BLaER1 (cell line): ENCODE data around the gene IDH3A.

ENCODE experiments used
- H3K27ac ChIP-seq: shearing (Covaris generic); formaldehyde crosslinking; 2 replicates; pipeline ENCODE4 v1.8.1; 2022
- H3K27me3 ChIP-seq: shearing (Covaris generic); formaldehyde crosslinking; 2 replicates; pipeline ENCODE4 v1.8.1; 2022
- H3K36me3 ChIP-seq: shearing (Covaris generic); formaldehyde crosslinking; 2 replicates; pipeline ENCODE4 v1.8.1; 2022
- H3K4me1 ChIP-seq: shearing (Covaris generic); formaldehyde crosslinking; 2 replicates; pipeline ENCODE4 v1.8.1; 2022
- H3K4me2 ChIP-seq: shearing (Covaris generic); formaldehyde crosslinking; 2 replicates; pipeline ENCODE4 v1.8.1; 2022
- H3K4me3 ChIP-seq: shearing (Covaris generic); formaldehyde crosslinking; 2 replicates; pipeline ENCODE4 v1.8.1; 2022
- H3K9ac ChIP-seq: shearing (Covaris generic); formaldehyde crosslinking; 2 replicates; pipeline ENCODE4 v1.8.1; 2022
- H3K9me3 ChIP-seq: shearing (Covaris generic); formaldehyde crosslinking; 2 replicates; pipeline ENCODE4 v1.8.1; 2022
- H4K20me1 ChIP-seq: shearing (Covaris generic); formaldehyde crosslinking; 2 replicates; pipeline ENCODE4 v1.8.1; 2022
- Cebpa-rat ChIP-seq: shearing (Covaris generic); IDR thresholded peaks from 2 replicates; pipeline ENCODE4 v1.8.1; 2022

IDH3A gene

GRCh38 chr15:78149068-78149804 lies at the start of gene IDH3A:
TSS of gene IDH3A (plus strand) at chr15:78149362. CDS start at chr15:78149404, 42 bp downstream.
- Histone ChIP-seq H3K4me3 (peak within 1 kb of the TSS; percentile 98), H3K27me3 (no peaks in the 10 kb centered on the region), H4K20me1 (peaks cover 38% of the 10 kb centered on the region), H3K4me1 (peaks cover 30% of the 10 kb centered on the region), H3K9ac (peak within 1 kb of the TSS; percentile 94), H3K9me3 (no peaks in the 10 kb centered on the region), H3K4me2 (peak within 1 kb of the TSS; percentile 93), H3K36me3 (0 out of 2 replicates have a peak, but pooled peaks cover 7% of the 10 kb centered on the region), H3K27ac (peak within 1 kb of the TSS; percentile 84)
- TF ChIP-seq Cebpa-rat: no peak

GRCh38 chr15:78100886-78101285 lies 48.3 kb upstream of the IDH3A start:
- H3K27me3 ChIP-seq: no peaks in the 10 kb centered on the region
- no peak overlapping the region for H3K27ac ChIP-seq
- no peaks in the 10 kb centered on the region for H3K9me3 ChIP-seq
- no peak overlapping the region for H3K4me2 ChIP-seq
- no peak overlapping the region for H3K4me3 ChIP-seq
- peaks cover 29% of the 10 kb centered on the region for H3K4me1 ChIP-seq
- no peak overlapping the region for H3K9ac ChIP-seq
- H4K20me1 ChIP-seq: no peaks in the 10 kb centered on the region
- TF ChIP-seq Cebpa-rat: no peak
- no peaks in the 10 kb centered on the region for H3K36me3 ChIP-seq

- H3K9me3 ChIP-seq: no peaks in the 10 kb centered on the region
- H3K27ac ChIP-seq: no peak overlapping the region
- no peaks in the 10 kb centered on the region for H3K36me3 ChIP-seq
- H3K27me3 ChIP-seq: no peaks in the 10 kb centered on the region
- H3K4me2 ChIP-seq: no peak overlapping the region
- H4K20me1 ChIP-seq: no peaks in the 10 kb centered on the region
- no peak for TF ChIP-seq Cebpa-rat
- H3K4me3 ChIP-seq: no peak overlapping the region
- H3K9ac ChIP-seq: no peak overlapping the region
- H3K4me1 ChIP-seq: peaks cover 36% of the 10 kb centered on the region
These were observed 47.6 kb upstream of the IDH3A start for GRCh38 chr15:78101423-78102105.

GRCh38 chr15:78102211-78102610 lies 47.0 kb upstream of the IDH3A start:
- no peaks in the 10 kb centered on the region for H3K9me3 ChIP-seq
- H3K27ac ChIP-seq: no peak overlapping the region

GRCh38 chr15:78102741-78103140 lies 46.4 kb upstream of the IDH3A start:
- H4K20me1 ChIP-seq: no peaks in the 10 kb centered on the region
- H3K4me1 ChIP-seq: peaks cover 36% of the 10 kb centered on the region
- no peak overlapping the region for H3K4me2 ChIP-seq
- no peaks in the 10 kb centered on the region for H3K36me3 ChIP-seq
- no peak overlapping the region for H3K9ac ChIP-seq
- H3K27me3 ChIP-seq: no peaks in the 10 kb centered on the region
- H3K27ac ChIP-seq: no peak overlapping the region
- no peaks in the 10 kb centered on the region for H3K9me3 ChIP-seq
- no peak overlapping the region for H3K4me3 ChIP-seq
- TF ChIP-seq Cebpa-rat: no peak

More at GRCh38 chr15:78102211-78102610, 47.0 kb upstream of the IDH3A start:
- peaks cover 36% of the 10 kb centered on the region for H3K4me1 ChIP-seq
- no peaks in the 10 kb centered on the region for H3K27me3 ChIP-seq
- H4K20me1 ChIP-seq: no peaks in the 10 kb centered on the region
- no peak overlapping the region for H3K4me2 ChIP-seq
- no peaks in the 10 kb centered on the region for H3K36me3 ChIP-seq
- no peak overlapping the region for H3K4me3 ChIP-seq
- no peak overlapping the region for H3K9ac ChIP-seq
- no peak for TF ChIP-seq Cebpa-rat

- Histone ChIP-seq H3K9ac (no peak overlapping the region), H3K9me3 (no peaks in the 10 kb centered on the region), H3K4me1 (peaks cover 36% of the 10 kb centered on the region), H3K27me3 (no peaks in the 10 kb centered on the region), H3K27ac (no peak overlapping the region), H4K20me1 (no peaks in the 10 kb centered on the region), H3K4me3 (no peak overlapping the region), H3K36me3 (no peaks in the 10 kb centered on the region), H3K4me2 (peak overlapping the region; percentile 54)
- TF ChIP-seq Cebpa-rat: no peak
These were observed 45.6 kb upstream of the IDH3A start for GRCh38 chr15:78103406-78104118.

GRCh38 chr15:78104119-78104479 lies 45.1 kb upstream of the IDH3A start:
- Histone ChIP-seq H3K4me1 (peaks cover 36% of the 10 kb centered on the region), H3K9me3 (no peaks in the 10 kb centered on the region), H3K27me3 (no peaks in the 10 kb centered on the region), H3K27ac (no peak overlapping the region), H4K20me1 (no peaks in the 10 kb centered on the region), H3K4me2 (peak overlapping the region; percentile 54), H3K4me3 (no peak overlapping the region), H3K36me3 (no peaks in the 10 kb centered on the region), H3K9ac (no peak overlapping the region)
- TF ChIP-seq Cebpa-rat: no peak

- H3K4me2 ChIP-seq: peak overlapping the region; percentile 42
- H3K27me3 ChIP-seq: no peaks in the 10 kb centered on the region
- H3K9me3 ChIP-seq: no peaks in the 10 kb centered on the region
- H3K27ac ChIP-seq: no peak overlapping the region
- H3K4me3 ChIP-seq: no peak overlapping the region
- H4K20me1 ChIP-seq: no peaks in the 10 kb centered on the region
- H3K9ac ChIP-seq: 0 out of 2 replicates have a peak overlapping the region, but pooled peaks have one; percentile 11
- H3K36me3 ChIP-seq: no peaks in the 10 kb centered on the region
- TF ChIP-seq Cebpa-rat: no peak
- H3K4me1 ChIP-seq: peaks cover 36% of the 10 kb centered on the region
These were observed 44.3 kb upstream of the IDH3A start for GRCh38 chr15:78104566-78105475.

GRCh38 chr15:78105476-78106241 lies 43.5 kb upstream of the IDH3A start:
- no peaks in the 10 kb centered on the region for H3K9me3 ChIP-seq
- no peak for TF ChIP-seq Cebpa-rat
- no peak overlapping the region for H3K27ac ChIP-seq
- 0 out of 2 replicates have a peak overlapping the region, but pooled peaks have one; percentile 11 for H3K9ac ChIP-seq
- H3K4me1 ChIP-seq: peaks cover 36% of the 10 kb centered on the region
- H3K27me3 ChIP-seq: no peaks in the 10 kb centered on the region
- H4K20me1 ChIP-seq: no peaks in the 10 kb centered on the region
- peak overlapping the region; percentile 42 for H3K4me2 ChIP-seq
- no peak overlapping the region for H3K4me3 ChIP-seq
- H3K36me3 ChIP-seq: no peaks in the 10 kb centered on the region
